Measurements from ENCODE around the gene TNFAIP1.
"Not testable (repeated sequence)": the region's sequence is repeated elsewhere in the genome, so short reads cannot be mapped to it uniquely, and the experiment has no call there.

The TNFAIP1 gene, protein sequence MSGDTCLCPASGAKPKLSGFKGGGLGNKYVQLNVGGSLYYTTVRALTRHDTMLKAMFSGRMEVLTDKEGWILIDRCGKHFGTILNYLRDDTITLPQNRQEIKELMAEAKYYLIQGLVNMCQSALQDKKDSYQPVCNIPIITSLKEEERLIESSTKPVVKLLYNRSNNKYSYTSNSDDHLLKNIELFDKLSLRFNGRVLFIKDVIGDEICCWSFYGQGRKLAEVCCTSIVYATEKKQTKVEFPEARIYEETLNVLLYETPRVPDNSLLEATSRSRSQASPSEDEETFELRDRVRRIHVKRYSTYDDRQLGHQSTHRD

GRCh38 chr17:28335201-28335958 lies at the start of gene TNFAIP1, which contains the start of gene IFT20:
Gene TNFAIP1, plus strand, starts transcription at chr17:28335761. Its CDS starts 3,761 bp downstream, at chr17:28339522.
Gene IFT20, minus strand, starts transcription at chr17:28335472. Its CDS starts 3,487 bp downstream, at chr17:28331985.
- DNase-seq = peak; percentile 95

GRCh38 chr17:28285965-28286364 lies 49.6 kb upstream of the TNFAIP1 start:
- no peak for DNase-seq

- DNase-seq = no peak
These were observed 44.9 kb upstream of the TNFAIP1 start for GRCh38 chr17:28290703-28291102.

GRCh38 chr17:28291780-28292330 lies 43.7 kb upstream of the TNFAIP1 start:
- no peak for DNase-seq

GRCh38 chr17:28292878-28293277 lies 42.7 kb upstream of the TNFAIP1 start:
- not testable (repeated sequence) for DNase-seq

DNA sequence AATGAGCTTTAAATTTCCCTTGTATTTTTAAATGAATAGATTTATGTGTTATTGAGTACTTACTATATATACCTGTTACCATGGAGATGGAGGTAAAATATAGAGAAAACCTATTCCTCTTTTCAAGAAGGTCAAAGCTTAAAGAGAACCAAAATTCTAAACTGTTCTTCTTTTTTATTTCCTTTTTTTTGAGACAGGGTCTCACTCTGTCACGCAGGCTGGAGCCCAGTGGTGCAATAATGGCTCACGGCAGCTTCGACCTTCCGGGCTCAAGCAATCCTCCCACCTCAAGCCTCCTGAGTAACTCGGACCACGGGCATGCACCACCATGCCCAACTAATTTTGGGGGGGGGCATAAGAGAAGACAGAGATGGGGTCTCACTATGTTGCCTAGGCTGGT lies 41.6 kb upstream of the TNFAIP1 start:
- no peak for DNase-seq

DNA sequence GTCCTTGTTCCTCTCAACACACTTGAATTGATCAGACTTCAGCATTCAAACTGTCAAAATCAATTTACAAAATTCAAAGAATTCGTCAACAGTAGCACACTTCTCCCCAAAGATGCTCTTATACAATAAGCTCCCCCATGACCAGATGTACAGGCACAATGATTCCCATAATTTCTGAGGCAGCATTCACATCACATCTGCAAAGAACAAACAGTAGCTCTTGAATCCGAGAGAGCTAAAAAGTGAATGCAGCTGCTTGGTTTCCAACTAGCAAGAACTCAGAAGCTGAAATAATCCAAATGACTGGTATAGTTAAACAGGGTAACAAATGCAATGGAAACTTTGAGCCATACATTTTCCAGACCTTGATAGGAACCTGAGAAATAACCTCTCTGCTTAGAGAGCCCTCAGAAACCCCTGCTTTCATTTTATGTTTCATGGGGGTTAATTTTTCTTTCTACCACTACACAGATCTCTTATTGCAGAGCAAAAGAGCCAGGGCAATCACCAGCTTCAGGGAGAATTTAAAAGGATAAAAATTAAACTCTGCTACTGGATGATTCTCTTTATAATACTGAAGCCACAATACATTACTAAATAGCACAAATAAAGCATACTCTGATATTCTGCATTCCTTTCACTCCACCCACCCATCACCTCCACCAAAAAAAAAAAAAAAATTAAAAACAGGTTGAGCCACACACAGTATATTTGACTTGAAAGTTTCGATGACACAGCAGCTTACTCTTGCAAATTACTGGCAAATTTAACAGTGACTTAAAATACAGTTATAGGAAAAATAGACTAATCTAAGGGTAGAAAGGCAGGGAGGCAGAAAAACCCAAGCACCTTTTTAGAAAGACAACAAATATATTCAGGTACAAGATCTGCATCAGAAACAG lies 39.6 kb upstream of the TNFAIP1 start:
- DNase-seq = no peak

GRCh38 chr17:28298449-28298848 lies 37.1 kb upstream of the TNFAIP1 start:
- DNase-seq = no peak

GRCh38 chr17:28306954-28307401 lies 28.6 kb upstream of the TNFAIP1 start:
- no peak for DNase-seq

GRCh38 chr17:28313841-28314240 lies 21.7 kb upstream of the TNFAIP1 start:
- no peak for DNase-seq

DNA sequence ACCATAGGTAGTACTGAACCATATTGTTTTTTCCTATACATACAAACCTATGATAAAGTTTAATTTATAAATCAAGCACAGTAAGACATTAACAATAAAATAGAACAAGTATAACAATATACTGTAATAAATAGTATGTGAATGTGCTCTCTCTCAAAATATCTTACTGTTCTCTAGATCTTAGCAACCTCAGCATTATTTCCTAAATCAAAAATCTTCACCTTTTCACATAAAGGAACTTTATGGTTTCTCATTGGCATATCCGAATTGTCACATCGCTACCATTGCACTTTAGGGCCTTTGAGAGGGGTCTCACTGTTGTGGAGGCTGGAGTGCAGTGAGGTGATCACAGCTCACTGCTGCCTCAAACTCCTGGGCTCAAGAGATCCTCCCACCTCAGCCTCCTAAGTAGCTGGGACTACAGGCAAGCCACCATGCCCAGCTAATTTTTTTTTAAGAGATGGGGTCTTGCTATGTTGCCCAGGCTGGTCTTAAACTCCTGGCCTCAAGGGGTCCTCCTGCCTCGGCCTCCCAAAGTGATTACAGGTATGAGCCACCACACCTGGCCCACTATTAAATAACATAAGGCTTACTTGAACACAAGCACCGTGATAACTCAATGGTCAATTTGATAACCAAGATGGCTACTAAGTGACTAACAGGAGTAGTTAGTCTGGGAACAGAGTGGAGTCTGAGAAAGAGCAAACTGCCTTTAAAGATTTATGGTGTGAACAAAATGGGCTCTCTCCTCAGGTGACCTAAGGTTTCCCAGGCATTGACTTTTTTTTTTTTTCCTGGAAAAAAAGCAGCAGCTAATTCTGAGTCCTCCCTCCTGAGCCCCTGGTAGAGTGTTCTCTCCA lies 19.5 kb upstream of the TNFAIP1 start:
- no peak for DNase-seq

- DNase-seq = no peak
These were observed 18.2 kb upstream of the TNFAIP1 start for GRCh38 chr17:28317099-28317965.

DNA sequence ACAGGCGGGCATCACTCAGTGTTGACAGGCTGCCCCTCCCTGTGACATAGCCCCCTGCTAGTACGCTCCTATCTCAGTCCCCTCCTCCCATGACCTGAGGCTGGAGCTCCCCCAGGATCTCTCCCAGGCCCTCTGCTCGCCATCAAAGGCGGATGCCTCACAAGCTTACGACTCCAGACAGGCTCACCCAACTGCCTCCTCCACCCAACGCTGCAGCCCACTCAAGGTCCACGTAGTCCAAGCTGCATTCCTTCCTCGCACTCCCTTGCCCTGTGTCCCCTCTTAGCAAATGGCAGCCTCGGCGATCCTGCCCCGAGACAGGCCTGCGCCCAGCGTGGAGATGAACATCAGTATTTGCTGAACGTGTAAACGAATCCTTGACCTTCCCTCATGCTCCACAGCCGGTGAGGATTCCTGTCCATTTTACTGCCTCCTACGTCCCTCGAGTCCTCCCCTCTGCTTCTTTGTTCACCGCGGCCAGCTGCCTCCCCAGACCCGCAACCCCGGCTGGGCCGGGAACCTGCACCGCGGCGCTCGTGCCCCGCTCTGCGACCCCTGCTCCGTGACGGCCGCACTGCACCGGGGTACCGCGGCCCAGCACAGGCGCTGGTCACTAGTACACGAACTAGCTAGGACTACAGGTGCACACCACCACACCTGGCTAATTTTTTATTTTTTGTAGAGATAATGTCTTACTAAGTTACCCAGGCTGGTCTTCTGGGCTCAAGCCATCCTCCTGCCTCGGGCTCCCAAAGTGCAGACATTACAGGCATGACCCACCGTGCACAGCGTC lies 17.4 kb upstream of the TNFAIP1 start:
- no peak for DNase-seq

- DNase-seq = peak; percentile 95
These were observed 16.6 kb upstream of the TNFAIP1 start, which contains the start of gene TMEM97 for GRCh38 chr17:28318759-28319597. Gene TMEM97, plus strand, starts transcription at chr17:28319200. Its CDS starts 40 bp downstream, at chr17:28319240.

DNA sequence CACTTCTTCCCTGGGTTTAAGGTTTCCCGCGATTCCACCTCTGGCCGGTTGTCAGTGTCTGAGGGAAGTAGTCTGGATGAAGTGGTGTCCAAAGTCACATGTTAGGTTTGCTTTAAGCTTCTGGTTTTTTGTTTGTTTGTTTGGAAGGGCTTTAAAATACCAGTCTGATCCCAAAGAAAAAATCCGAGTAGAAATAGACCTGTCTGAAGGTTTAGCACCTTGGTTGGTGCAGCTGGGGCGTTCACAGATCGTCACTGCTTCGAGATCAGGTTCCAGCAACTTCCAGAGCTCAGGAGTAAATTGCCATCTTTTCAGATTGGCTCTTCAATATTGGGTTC lies 16.0 kb upstream of the TNFAIP1 start:
- DNase-seq = no peak

GRCh38 chr17:28320215-28321061 lies 15.1 kb upstream of the TNFAIP1 start:
- peak; percentile 50 for DNase-seq

DNA sequence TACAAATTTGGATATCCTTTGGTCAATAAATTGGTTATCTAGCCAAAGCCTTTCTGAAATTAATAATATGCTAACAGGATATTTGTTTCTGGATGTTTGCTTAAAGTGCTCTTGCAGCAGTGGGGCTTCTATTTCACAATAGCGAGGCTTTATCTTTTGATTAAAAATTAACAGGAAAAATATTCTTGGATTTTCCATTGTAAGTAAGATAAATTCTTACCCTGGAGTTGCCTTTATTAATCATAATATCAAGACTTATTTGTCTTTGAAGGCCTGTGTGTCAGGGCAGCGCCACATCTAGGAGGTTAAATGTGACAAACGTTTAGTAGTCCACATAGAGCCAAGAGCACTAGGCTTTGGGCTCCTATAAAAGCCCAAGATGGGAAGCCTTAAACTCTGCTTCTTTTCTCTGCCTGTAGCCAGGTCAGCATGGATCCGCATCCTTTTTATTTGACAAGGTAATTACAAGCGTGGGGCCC lies 11.3 kb upstream of the TNFAIP1 start:
- no peak for DNase-seq

GRCh38 chr17:28324781-28325180 lies 10.8 kb upstream of the TNFAIP1 start:
- DNase-seq = no peak
